Caco-2 (cell line): ENCODE measurements around the gene MAPK6. TPM values are rescaled to one million over a fixed set of nuclear protein-coding genes. Genes with fewer than 3 reads are reported as not detected.

ENCODE experiments used
- BruUV-seq: library from RNA; stranded (reverse); fragments of 400-500 nt; replicated peaks from 2 replicates; lab custom pipeline; 2021; lab: Mats Ljungman, UMichigan
- CTCF ChIA-PET: fragments of 300-600 bp; sonication (Branson Sonifier 250); formaldehyde crosslinking; loops from one replicate; lab custom pipeline; 2022; ENCODE audit warnings: antibody characterized with exemption; lab: Charles Lee
- POLR2A ChIA-PET: fragments of 300-600 bp; sonication (Branson Sonifier 250); formaldehyde crosslinking; loops from one replicate; lab custom pipeline; 2022; ENCODE audit warnings: antibody characterized with exemption; lab: Charles Lee
- DNase-seq, 2 experiments: peaks; one replicate each; pipeline versions ENCODE4 v3.0.0 to v3.0.0-alpha.2; 2020 to 2022
- H3K27me3 ChIP-seq: replicated peaks from 2 replicates; pipeline ENCODE4 v1.6.0; 2011; ENCODE audit warnings: low read length; ENCODE audit not compliant: control insufficient read depth, insufficient read depth
- H3K36me3 ChIP-seq: 2 replicates; pipeline ENCODE4 v1.5.1; 2011; ENCODE audit warnings: low read length; ENCODE audit not compliant: control insufficient read depth, insufficient read depth
- H3K4me1 ChIP-seq: fragments of 250-450 bp; sonication (Bioruptor Pico); 2 replicates; pipeline ENCODE4 v1.5.1; 2020; ENCODE audit warnings: mild to moderate bottlenecking
- H3K4me3 ChIP-seq: 2 replicates; pipeline ENCODE4 v1.5.1; 2011; ENCODE audit warnings: low read depth, mild to moderate bottlenecking, control low read depth, low read length
- H3K9me3 ChIP-seq: fragments of 250-450 bp; sonication (Bioruptor Pico); 2 replicates; pipeline ENCODE4 v1.5.1; 2020; ENCODE audit warnings: mild to moderate bottlenecking, moderate library complexity
- H3K27ac Mint-ChIP-seq: one replicate; pipeline ENCODE4 v1.8.0; 2022; ENCODE audit warnings: mixed read lengths; ENCODE audit not compliant: unreplicated experiment
- H3K27me3 Mint-ChIP-seq: one replicate; pipeline ENCODE4 v1.8.0; 2022; ENCODE audit warnings: mixed read lengths; ENCODE audit not compliant: insufficient read depth, unreplicated experiment
- H3K36me3 Mint-ChIP-seq: one replicate; pipeline ENCODE4 v1.8.0; 2022; ENCODE audit warnings: mild to moderate bottlenecking, mixed read lengths; ENCODE audit not compliant: insufficient read depth, unreplicated experiment
- H3K4me1 Mint-ChIP-seq: one replicate; pipeline ENCODE4 v1.8.0; 2022; ENCODE audit warnings: low read depth, mixed read lengths; ENCODE audit not compliant: unreplicated experiment
- H3K4me3 Mint-ChIP-seq: one replicate; pipeline ENCODE4 v1.8.0; 2022; ENCODE audit warnings: mild to moderate bottlenecking, moderate library complexity, mixed read lengths; ENCODE audit not compliant: unreplicated experiment
- H3K9me3 Mint-ChIP-seq: one replicate; pipeline ENCODE4 v1.8.0; 2022; ENCODE audit warnings: mixed read lengths; ENCODE audit not compliant: unreplicated experiment
- CTCF ChIP-seq, 2 experiments: fragments of 200-600 bp in 1 of 2; IDR thresholded peaks; 1 replicate in 1 of 2; 2 replicates in 1 of 2; pipeline versions ENCODE4 v1.5.1 to v1.8.0; 2011 to 2022; ENCODE audit warnings: antibody characterized with exemption in 1 of 2, control low read depth in 1 of 2, inconsistent platforms in 1 of 2, low read depth in 1 of 2, low read length in 1 of 2, mild to moderate bottlenecking in 1 of 2, moderate library complexity in 1 of 2; ENCODE audit not compliant: insufficient read depth in 1 of 2, severe bottlenecking in 1 of 2, unreplicated experiment in 1 of 2
- intact Hi-C: fragments of 100-400 bp; cut with micrococcal nuclease; formaldehyde crosslinking; loops from one replicate; pipeline ENCODE4 v1.10.0; 2022; ENCODE audit not compliant: unreplicated experiment
- total RNA-seq: library from RNA; stranded (reverse); gene quantifications from 2 replicates; pipeline ENCODE4 v1.2.3, GENCODE V29; 2022

MAPK6 gene
- total RNA-seq, 1 experiment from 2014 or later, result 69.8 TPM

DNA sequence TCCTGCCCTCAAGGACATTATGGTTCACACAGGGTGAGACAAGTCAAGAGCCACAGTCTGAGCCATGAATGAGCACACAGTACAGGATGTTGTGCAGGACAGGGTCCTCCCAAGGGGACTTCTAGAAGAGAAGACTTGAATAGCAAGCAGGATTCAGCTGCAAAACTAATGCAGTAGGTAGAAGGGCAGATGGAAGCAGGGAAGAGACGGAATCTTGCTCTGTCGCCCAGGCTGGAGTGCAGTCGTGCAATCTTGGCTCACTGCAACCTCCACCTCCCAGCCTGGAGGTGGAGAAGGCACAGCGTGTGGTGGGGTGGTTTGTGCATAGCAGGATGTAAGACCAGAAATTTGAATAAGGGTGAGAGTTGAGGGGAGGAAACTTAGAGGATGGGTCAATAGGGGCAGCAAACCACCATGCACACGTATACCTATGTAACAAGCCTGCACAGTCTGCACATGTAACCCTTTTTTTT, 85.5 kb downstream of the MAPK6 start:
- TF ChIP-seq CTCF (IDR thresholded peaks at IDR 0.05; ENCODE audit: insufficient read depth in 1 of 2, low read depth in 1 of 2, low read length in 1 of 2, severe bottlenecking in 1 of 2, unreplicated experiment in 1 of 2), result no peak
- H3K36me3 ChIP-seq, result no peaks in the 10 kb centered on the region
- Mint-ChIP-seq H3K36me3 (peaks cover 6% of the 10 kb centered on the region), H3K27ac (no peak overlapping the region), H3K4me3 (no peak overlapping the region), H3K27me3 (no peaks in the 10 kb centered on the region), H3K4me1 (no peaks in the 10 kb centered on the region), H3K9me3 (no peaks in the 10 kb centered on the region)
- H3K9me3 ChIP-seq, result no peaks in the 10 kb centered on the region
- H3K27me3 ChIP-seq, result no peaks in the 10 kb centered on the region
- BruUV-seq, result no TSS peak
- H3K4me3 ChIP-seq, result no peak overlapping the region
- intact Hi-C loops, result no loop called here
- no peak for DNase-seq
- ChIA-PET CTCF (no interaction called here), POLR2A (no interaction called here)
- H3K4me1 ChIP-seq, result no peaks in the 10 kb centered on the region

DNA sequence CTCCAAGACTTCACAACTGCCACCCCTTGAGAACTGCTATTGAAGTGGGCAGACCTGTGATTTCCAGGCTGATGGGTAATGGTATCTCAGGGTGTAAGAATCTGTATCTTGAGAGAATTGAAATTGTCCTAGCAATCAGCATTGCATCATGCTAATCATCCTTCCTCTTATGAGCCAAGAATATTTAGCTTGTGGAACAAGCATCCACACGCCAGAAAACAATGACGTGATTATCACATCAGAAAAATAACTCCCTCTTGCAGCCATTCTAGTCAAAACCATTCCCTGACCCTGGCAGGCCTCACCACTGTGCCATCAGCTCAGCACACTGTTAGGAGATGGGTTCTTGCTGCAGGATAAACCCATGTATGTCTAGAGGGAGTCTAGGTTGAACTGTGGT, 86.8 kb downstream of the MAPK6 start:
- Mint-ChIP-seq H3K27ac (no peak overlapping the region), H3K36me3 (peaks cover 6% of the 10 kb centered on the region), H3K27me3 (no peaks in the 10 kb centered on the region), H3K9me3 (no peaks in the 10 kb centered on the region), H3K4me3 (no peak overlapping the region), H3K4me1 (no peaks in the 10 kb centered on the region)
- Histone ChIP-seq H3K36me3 (no peaks in the 10 kb centered on the region), H3K9me3 (no peaks in the 10 kb centered on the region), H3K27me3 (no peaks in the 10 kb centered on the region), H3K4me3 (no peak overlapping the region), H3K4me1 (no peaks in the 10 kb centered on the region)
- intact Hi-C loops, result no loop called here
- POLR2A ChIA-PET, result no interaction called here
- BruUV-seq, result no TSS peak
- TF ChIP-seq CTCF (IDR thresholded peaks at IDR 0.05; ENCODE audit: insufficient read depth in 1 of 2, low read depth in 1 of 2, low read length in 1 of 2, severe bottlenecking in 1 of 2, unreplicated experiment in 1 of 2), result no peak
- no peak for DNase-seq
- CTCF ChIA-PET, result no interaction called here

DNA sequence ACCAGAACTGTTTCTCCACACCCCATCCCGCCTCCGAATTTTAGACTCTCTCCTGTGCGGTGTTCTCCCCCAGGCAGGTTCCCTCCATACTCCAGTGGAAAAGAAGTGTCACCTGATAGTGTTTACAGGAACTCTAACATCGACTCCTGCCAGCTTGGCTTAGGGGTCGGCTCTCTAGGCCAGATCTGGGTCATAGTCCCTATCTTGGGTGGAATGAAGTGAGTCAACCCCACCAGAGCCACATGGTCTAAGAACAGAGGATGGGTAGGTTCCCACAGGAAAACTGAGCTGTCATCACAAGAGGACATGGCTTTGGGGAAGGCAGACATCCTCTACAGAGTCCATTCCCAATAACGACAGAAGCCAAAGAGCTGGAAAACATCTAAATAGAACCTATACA, 87.6 kb downstream of the MAPK6 start:
- Mint-ChIP-seq H3K4me1 (no peaks in the 10 kb centered on the region), H3K4me3 (no peak overlapping the region), H3K27me3 (no peaks in the 10 kb centered on the region), H3K9me3 (no peaks in the 10 kb centered on the region), H3K27ac (no peak overlapping the region), H3K36me3 (peaks cover 6% of the 10 kb centered on the region)
- Histone ChIP-seq H3K27me3 (no peaks in the 10 kb centered on the region), H3K9me3 (no peaks in the 10 kb centered on the region), H3K4me3 (no peak overlapping the region), H3K4me1 (peaks cover 2% of the 10 kb centered on the region; the same call in 1 of the 2 replicates), H3K36me3 (no peaks in the 10 kb centered on the region)
- intact Hi-C loops, result no loop called here
- TF ChIP-seq CTCF (IDR thresholded peaks at IDR 0.05; ENCODE audit: insufficient read depth in 1 of 2, low read depth in 1 of 2, low read length in 1 of 2, severe bottlenecking in 1 of 2, unreplicated experiment in 1 of 2), result no peak
- DNase-seq, result no peak
- BruUV-seq, result no TSS peak
- ChIA-PET POLR2A (interaction anchor here (0.5 kb wide), 1 partner anchor 32 kb away, joined by 13 read pairs; no protein-coding TSS in a partner anchor), CTCF (no interaction called here)
